ENCODE data around the gene KRTAP5-11.

KRTAP5-11 gene

GRCh38 chr11:71566081-71566620 lies 16.5 kb downstream of the KRTAP5-11 start:
- TF ChIP-seq, protein P1, sequence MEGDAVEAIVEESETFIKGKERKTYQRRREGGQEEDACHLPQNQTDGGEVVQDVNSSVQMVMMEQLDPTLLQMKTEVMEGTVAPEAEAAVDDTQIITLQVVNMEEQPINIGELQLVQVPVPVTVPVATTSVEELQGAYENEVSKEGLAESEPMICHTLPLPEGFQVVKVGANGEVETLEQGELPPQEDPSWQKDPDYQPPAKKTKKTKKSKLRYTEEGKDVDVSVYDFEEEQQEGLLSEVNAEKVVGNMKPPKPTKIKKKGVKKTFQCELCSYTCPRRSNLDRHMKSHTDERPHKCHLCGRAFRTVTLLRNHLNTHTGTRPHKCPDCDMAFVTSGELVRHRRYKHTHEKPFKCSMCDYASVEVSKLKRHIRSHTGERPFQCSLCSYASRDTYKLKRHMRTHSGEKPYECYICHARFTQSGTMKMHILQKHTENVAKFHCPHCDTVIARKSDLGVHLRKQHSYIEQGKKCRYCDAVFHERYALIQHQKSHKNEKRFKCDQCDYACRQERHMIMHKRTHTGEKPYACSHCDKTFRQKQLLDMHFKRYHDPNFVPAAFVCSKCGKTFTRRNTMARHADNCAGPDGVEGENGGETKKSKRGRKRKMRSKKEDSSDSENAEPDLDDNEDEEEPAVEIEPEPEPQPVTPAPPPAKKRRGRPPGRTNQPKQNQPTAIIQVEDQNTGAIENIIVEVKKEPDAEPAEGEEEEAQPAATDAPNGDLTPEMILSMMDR (IDR thresholded peaks at IDR 0.05; ENCODE audit: insufficient read depth, low read length, missing control alignments): no peak
- ChIA-PET CTCF (no interaction called here), POLR2A (no interaction called here)
- no peak for DNase-seq (ENCODE audit: low read depth, low spot score)
- no peak overlapping the region for H3K4me3 ChIP-seq (ENCODE audit: low read depth, low read length)

- TF ChIP-seq, protein P1 (IDR thresholded peaks at IDR 0.05; ENCODE audit: insufficient read depth, low read length, missing control alignments): no peak
- POLR2A ChIA-PET: no interaction called here
- H3K4me3 ChIP-seq (ENCODE audit: low read depth, low read length): no peak within 1 kb of the TSS
- no peak for DNase-seq (ENCODE audit: low read depth, low spot score)
- CTCF ChIA-PET: interaction anchor here (1.4 kb wide), 1 partner anchor 10 kb away, joined by 3 read pairs; no protein-coding TSS in a partner anchor
Observed at GRCh38 chr11:71565263-71565662, 17.4 kb downstream of the KRTAP5-11 start, which contains the start of gene KRTAP5-10. Gene KRTAP5-10, plus strand, starts transcription at chr11:71565563. Its CDS starts 25 bp downstream, at chr11:71565588.

DNA sequence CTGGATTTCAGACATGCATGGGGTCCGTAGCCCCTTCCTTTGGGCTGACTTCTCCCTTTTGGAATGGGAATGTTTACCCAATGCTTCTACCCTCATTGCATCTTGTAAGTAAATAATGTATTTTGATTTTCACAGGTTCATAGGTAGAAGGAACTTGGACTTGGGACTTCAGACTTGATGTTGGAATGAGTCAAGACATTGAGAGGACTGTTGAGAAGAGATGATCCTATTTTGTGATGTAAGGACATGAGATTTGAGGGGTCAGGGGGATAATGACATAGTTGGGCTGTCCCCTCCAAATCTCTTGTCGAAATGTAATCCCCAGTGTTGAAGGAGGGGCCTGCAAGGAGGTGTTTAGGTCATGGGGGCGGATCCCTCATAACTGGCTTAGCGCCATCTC lies 18.2 kb downstream of the KRTAP5-11 start:
- TF ChIP-seq, protein P1 (IDR thresholded peaks at IDR 0.05; ENCODE audit: insufficient read depth, low read length, missing control alignments): no peak
- CTCF ChIA-PET: interaction anchor here (1.4 to 1.9 kb wide), 2 partner anchors 11 to 15 kb away, joined by 3 to 8 read pairs; no protein-coding TSS in a partner anchor
- DNase-seq (ENCODE audit: low read depth, low spot score): no peak
- POLR2A ChIA-PET: no interaction called here
- no peak overlapping the region for H3K4me3 ChIP-seq (ENCODE audit: low read depth, low read length)

GRCh38 chr11:71563406-71563805 lies 19.3 kb downstream of the KRTAP5-11 start:
- POLR2A ChIA-PET: no interaction called here
- CTCF ChIA-PET: interaction anchor here (0.8 to 1.9 kb wide), 3 partner anchors 9 to 21 kb away, joined by 3 to 8 read pairs (median 4); no protein-coding TSS in a partner anchor

DNA sequence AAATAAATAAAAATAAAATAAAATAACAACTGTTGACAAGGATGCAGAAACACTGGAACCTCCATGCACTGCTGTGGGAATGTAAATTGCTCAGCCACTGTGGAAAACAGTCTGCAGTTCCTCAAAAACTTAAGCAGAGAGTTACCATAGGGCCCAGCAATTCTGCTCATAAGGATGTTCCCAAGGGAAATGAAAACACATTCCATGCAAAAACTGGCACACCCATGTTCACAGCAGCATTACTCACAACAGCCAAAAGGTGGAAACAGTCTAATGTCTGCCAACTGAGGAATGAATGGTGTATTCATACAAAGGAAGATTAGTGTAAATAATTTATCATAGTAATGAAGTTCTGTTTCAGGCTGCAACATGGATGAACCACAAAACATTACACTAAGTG lies 20.6 kb downstream of the KRTAP5-11 start:
- POLR2A ChIA-PET: no interaction called here
- DNase-seq (ENCODE audit: low read depth, low spot score): no peak
- H3K4me3 ChIP-seq (ENCODE audit: low read depth, low read length): no peak overlapping the region
- CTCF ChIA-PET: no interaction called here
- TF ChIP-seq, protein P1 (IDR thresholded peaks at IDR 0.05; ENCODE audit: insufficient read depth, low read length, missing control alignments): no peak

More at GRCh38 chr11:71563406-71563805, 19.3 kb downstream of the KRTAP5-11 start:
- no peak overlapping the region for H3K4me3 ChIP-seq (ENCODE audit: low read depth, low read length)
- DNase-seq (ENCODE audit: low read depth, low spot score): peak; percentile 4
- TF ChIP-seq, protein P1 (IDR thresholded peaks at IDR 0.05; ENCODE audit: insufficient read depth, low read length, missing control alignments): no peak

DNA sequence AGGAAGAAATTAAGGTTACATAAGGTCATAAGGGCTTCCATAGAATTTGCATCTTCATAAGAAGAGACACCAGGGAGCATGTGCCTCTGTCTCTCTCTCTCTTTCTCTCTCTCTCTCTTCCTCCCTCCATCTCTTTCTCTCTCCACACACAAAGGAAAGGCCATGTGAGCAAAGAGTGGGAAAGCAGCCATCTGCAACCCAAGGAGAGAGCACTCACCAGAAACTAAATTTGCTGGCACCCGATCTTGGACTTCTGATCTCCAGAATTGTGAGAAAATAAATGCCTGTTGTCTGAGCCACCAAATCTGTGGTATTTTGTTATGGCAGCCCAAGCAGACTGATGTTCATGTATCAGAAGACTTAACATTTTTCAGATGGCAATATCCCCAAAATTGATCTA lies 23.7 kb downstream of the KRTAP5-11 start:
- DNase-seq (ENCODE audit: low read depth, low spot score): no peak
- TF ChIP-seq, protein P1 (IDR thresholded peaks at IDR 0.05; ENCODE audit: insufficient read depth, low read length, missing control alignments): no peak
- no peak overlapping the region for H3K4me3 ChIP-seq (ENCODE audit: low read depth, low read length)
- POLR2A ChIA-PET: no interaction called here
- CTCF ChIA-PET: no interaction called here

All from AG04449 (cell line).